IMR-90 (cell line): Measurements from ENCODE around the gene AGPAT1. TPM values are rescaled to one million over a fixed set of nuclear protein-coding genes. Genes with fewer than 3 reads are reported as not detected.

Source experiments
- ATAC-seq: fragments of 200-7000 bp; cut with Tn5 transposase; 2 replicates; pipeline ENCODE4 v1.9.1; 2020; ENCODE audit warnings: low read depth, mild to moderate bottlenecking, moderate library complexity
- BruUV-seq: library from RNA; stranded (reverse); fragments of 400-500 nt; replicated peaks from 2 replicates; lab custom pipeline; 2021; lab: Mats Ljungman, UMichigan
- CTCF ChIA-PET: fragments of 300-600 bp; formaldehyde crosslinking; extraction: SDS; loops from one replicate; lab custom pipeline; 2021; ENCODE audit warnings: antibody characterized with exemption; lab: Yijun Ruan, JAX
- POLR2A ChIA-PET: fragments of 300-600 bp; sonication (Branson Sonifier 250); formaldehyde crosslinking; loops from one replicate; lab custom pipeline; 2022; ENCODE audit warnings: antibody characterized with exemption; ENCODE audit not compliant: unreplicated experiment; lab: Charles Lee
- DNase-seq: peaks from one replicate; pipeline ENCODE4 v3.0.0; 2013
- H2AFZ ChIP-seq: replicated peaks from 2 replicates; pipeline ENCODE3; 2013; ENCODE audit warnings: low read length, mild to moderate bottlenecking; ENCODE audit not compliant: poor library complexity
- H2AK5ac ChIP-seq: 2 replicates; pipeline ENCODE4 v1.6.1; 2013; ENCODE audit warnings: low read depth, low read length, inconsistent platforms
- H2AK9ac ChIP-seq: replicated peaks from 2 replicates; pipeline ENCODE3; 2013; ENCODE audit warnings: mild to moderate bottlenecking, low read depth, low read length, moderate library complexity; ENCODE audit not compliant: poor library complexity
- H2BK120ac ChIP-seq: 2 replicates; pipeline ENCODE4 v1.6.1; 2013; ENCODE audit warnings: low read depth, low read length, inconsistent platforms
- H2BK15ac ChIP-seq: 3 replicates; pipeline ENCODE4 v1.6.1; 2013; ENCODE audit warnings: low read depth, low read length, inconsistent platforms
- H2BK20ac ChIP-seq: 2 replicates; pipeline ENCODE4 v1.6.1; 2013; ENCODE audit warnings: low read depth, mild to moderate bottlenecking, inconsistent platforms, low read length, moderate library complexity
- H2BK5ac ChIP-seq: 2 replicates; pipeline ENCODE4 v1.6.1; 2013; ENCODE audit warnings: mild to moderate bottlenecking, low read depth, low read length, inconsistent platforms; ENCODE audit not compliant: poor library complexity, severe bottlenecking
- H3K14ac ChIP-seq: replicated peaks from 2 replicates; pipeline ENCODE4 v1.6.1; 2013; ENCODE audit warnings: low read depth, low read length, inconsistent platforms
- H3K18ac ChIP-seq: 2 replicates; pipeline ENCODE4 v1.6.1; 2013; ENCODE audit warnings: low read depth, low read length, control low read depth
- H3K23ac ChIP-seq: 2 replicates; pipeline ENCODE4 v1.6.1; 2013; ENCODE audit warnings: low read depth, low read length, inconsistent platforms
- H3K27ac ChIP-seq: 2 replicates; pipeline ENCODE4 v1.5.1; 2013; ENCODE audit warnings: mild to moderate bottlenecking, control low read depth, low read length; ENCODE audit not compliant: insufficient read depth
- H3K27me3 ChIP-seq: 2 replicates; pipeline ENCODE4 v1.6.1; 2013; ENCODE audit warnings: low read length; ENCODE audit not compliant: control insufficient read depth, insufficient read depth
- H3K36me3 ChIP-seq: 2 replicates; pipeline ENCODE4 v1.6.1; 2013; ENCODE audit warnings: low read length, mixed read lengths; ENCODE audit not compliant: control insufficient read depth, insufficient read depth
- H3K4ac ChIP-seq: 2 replicates; pipeline ENCODE4 v1.6.1; 2013; ENCODE audit warnings: low read depth, low read length, inconsistent platforms
- H3K4me1 ChIP-seq: 2 replicates; pipeline ENCODE4 v1.6.1; 2013; ENCODE audit warnings: low read length, mixed read lengths; ENCODE audit not compliant: control insufficient read depth, insufficient read depth
- H3K4me2 ChIP-seq: 2 replicates; pipeline ENCODE4 v1.6.1; 2013; ENCODE audit warnings: low read depth, mild to moderate bottlenecking, control low read depth, low read length, moderate library complexity
- H3K4me3 ChIP-seq: 2 replicates; pipeline ENCODE4 v1.5.1; 2013; ENCODE audit warnings: low read depth, mild to moderate bottlenecking, control low read depth, low read length, moderate library complexity; ENCODE audit not compliant: insufficient read depth
- H3K56ac ChIP-seq: 2 replicates; pipeline ENCODE4 v1.6.1; 2013; ENCODE audit warnings: low read length, inconsistent platforms; ENCODE audit not compliant: insufficient read depth; ENCODE audit errors: extremely low read depth
- H3K79me1 ChIP-seq, 2 experiments: 2 replicates each; pipeline ENCODE4 v1.6.1; 2013; ENCODE audit warnings: low read length in 2 of 2, inconsistent platforms in 1 of 2, low read depth in 1 of 2
- H3K9ac ChIP-seq: 2 replicates; pipeline ENCODE4 v1.6.1; 2013; ENCODE audit warnings: low read depth, low read length, control low read depth
- H3K9me1 ChIP-seq: 2 replicates; pipeline ENCODE4 v1.6.1; 2013; ENCODE audit warnings: low read length, inconsistent platforms; ENCODE audit not compliant: insufficient read depth
- H3K9me3 ChIP-seq: 2 replicates; pipeline ENCODE4 v1.6.1; 2013; ENCODE audit warnings: low read length; ENCODE audit not compliant: control insufficient read depth, insufficient read depth
- H4K20me1 ChIP-seq: 2 replicates; pipeline ENCODE4 v1.6.1; 2013; ENCODE audit warnings: low read length, inconsistent platforms; ENCODE audit not compliant: insufficient read depth
- H4K5ac ChIP-seq: 2 replicates; pipeline ENCODE4 v1.6.1; 2013; ENCODE audit warnings: mild to moderate bottlenecking, low read depth, low read length, control low read depth
- H4K8ac ChIP-seq, 2 experiments: 2 replicates each; pipeline ENCODE4 v1.6.1; 2013; ENCODE audit warnings: low read depth in 2 of 2, low read length in 2 of 2, control low read depth in 1 of 2, inconsistent platforms in 1 of 2
- H4K91ac ChIP-seq: 2 replicates; pipeline ENCODE4 v1.6.1; 2013; ENCODE audit warnings: low read depth, low read length, inconsistent platforms; ENCODE audit not compliant: insufficient read depth
- BHLHE40 ChIP-seq: fragments of 150-350 bp; IDR thresholded peaks from 2 replicates; pipeline ENCODE4 v1.6.1; 2016; ENCODE audit warnings: mild to moderate bottlenecking, low read depth, low read length
- CEBPB ChIP-seq: IDR thresholded peaks from 2 replicates; pipeline ENCODE4 v1.6.1; 2012; ENCODE audit warnings: low read depth, low read length, improper control_type of control experiment
- FOS ChIP-seq: fragments of 150-350 bp; IDR thresholded peaks from 2 replicates; pipeline ENCODE4 v1.6.1; 2016; ENCODE audit warnings: low read depth, low read length
- MAFK ChIP-seq: IDR thresholded peaks from 2 replicates; pipeline ENCODE4 v1.6.1; 2012; ENCODE audit warnings: low read depth, low read length, improper control_type of control experiment
- MAZ ChIP-seq: IDR thresholded peaks from 2 replicates; pipeline ENCODE4 v1.6.1; 2012; ENCODE audit warnings: low read depth, mild to moderate bottlenecking, low read length, improper control_type of control experiment, moderate library complexity, borderline replicate concordance
- MXI1 ChIP-seq: IDR thresholded peaks from 2 replicates; pipeline ENCODE4 v1.6.1; 2012; ENCODE audit warnings: low read depth, mild to moderate bottlenecking, low read length, moderate library complexity, borderline replicate concordance
- RCOR1 ChIP-seq: IDR thresholded peaks from 2 replicates; pipeline ENCODE4 v1.6.1; 2012; ENCODE audit warnings: mild to moderate bottlenecking, low read length, improper control_type of control experiment; ENCODE audit not compliant: insufficient replicate concordance
- WGBS, 2 experiments: methylation state at CpG; one replicate each; pipeline versions ENCODE4 v1.1.5 to v1.1.7; 2013; ENCODE audit warnings: missing lambda C conversion rate in 2 of 2; ENCODE audit not compliant: insufficient read length in 1 of 2; ENCODE audit errors: extremely low coverage in 2 of 2; 5-methylcytosine and 5-hydroxymethylcytosine counted together
- dilution Hi-C: fragments of 300-500 bp; cut with HindIII; formaldehyde crosslinking; loops from one replicate; pipeline ENCODE4 v1.14.3; 2018; ENCODE audit warnings: low sequenced_read_pairs; ENCODE audit not compliant: unreplicated experiment
- in situ Hi-C: fragments of 300-500 bp; cut with MboI; formaldehyde crosslinking; loops from 3 replicates; pipeline ENCODE4 v1.14.3; 2019; ENCODE audit warnings: low sequenced_read_pairs, inconsistent platforms, mixed read lengths
- intact Hi-C: fragments of 100-400 bp; cut with micrococcal nuclease; formaldehyde crosslinking; loops from 2 replicates; pipeline ENCODE4 v1.10.0; 2022
- polyA plus RNA-seq, 3 experiments: library from polyadenylated mRNA; depleted of rRNA; stranded (reverse); fragments of >200 nt; gene quantifications; 2 replicates each; pipeline ENCODE4 v1.2.3, GENCODE V29; 2012; ENCODE audit warnings: low replicate concordance in 1 of 3
- total RNA-seq: library from RNA; depleted of rRNA; stranded (reverse); fragments of >200 nt; gene quantifications from 2 replicates; pipeline ENCODE4 v1.2.3, GENCODE V29; 2012

The AGPAT1 gene
- total and polyA plus RNA-seq, 2 of the 4 experiments (the other 2 are of a cell fraction), result 27.2 to 116 TPM

DNA sequence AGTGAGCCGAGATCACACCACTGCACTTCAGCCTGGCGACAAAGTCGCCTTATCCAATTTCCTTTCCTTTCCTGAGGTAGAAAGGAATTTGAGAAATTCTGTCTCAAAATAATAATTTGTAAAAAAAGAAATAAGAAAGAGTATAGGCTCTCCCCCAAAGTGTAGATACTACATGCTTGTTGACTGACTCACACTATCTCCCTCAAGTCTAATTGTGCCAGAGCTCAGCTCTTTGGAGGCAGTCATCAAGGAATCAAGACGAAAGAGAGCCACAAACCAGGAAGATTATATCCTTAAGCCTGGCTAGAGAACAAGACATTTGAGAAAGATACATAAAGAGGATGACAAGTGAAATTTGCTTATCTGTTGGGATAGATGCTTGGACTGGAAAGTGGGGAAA, 42.1 kb downstream of the AGPAT1 start:
- dilution Hi-C loops, result no loop called here

More for the DNA sequence above, 42.1 kb downstream of the AGPAT1 start:
- 0 out of 3 replicates have a peak overlapping the region, but pooled peaks have one; percentile 29 for H2BK15ac ChIP-seq
- peaks cover 9% of the 10 kb centered on the region; the same call in 1 of the 2 replicates for H3K4me1 ChIP-seq
- no peak overlapping the region for H2AK5ac ChIP-seq
- peaks cover 10% of the 10 kb centered on the region in 2 experiments for H3K79me1 ChIP-seq
- ATAC-seq (peak; percentile 16), DNase-seq (peak; percentile 56)
- H3K18ac ChIP-seq, result no peak overlapping the region
- BruUV-seq, result no TSS peak
- H2AFZ ChIP-seq, result no peak overlapping the region
- TF ChIP-seq MAZ, result no peak
- TF ChIP-seq FOS, result no peak
- TF ChIP-seq MXI1, result no peak
- no peak for TF ChIP-seq RCOR1
- TF ChIP-seq CEBPB, result no peak
- TF ChIP-seq MAFK, result no peak
- TF ChIP-seq BHLHE40, result no peak
- WGBS, 2 experiments, result 40% methylated on average over 1 of the region's 4 CpGs; no CpG with 5 or more reads in 1 of the 2 experiments
- in situ Hi-C loops, result no loop called here
- H3K9ac ChIP-seq, result no peak overlapping the region
- H3K4me3 ChIP-seq, result no peak overlapping the region
- no peak overlapping the region for H2AK9ac ChIP-seq
- peaks cover 4% of the 10 kb centered on the region for H3K9me1 ChIP-seq
- H2BK120ac ChIP-seq, result peak overlapping the region; percentile 54
- peak overlapping the region; percentile 11 for H3K14ac ChIP-seq
- no peaks in the 10 kb centered on the region for H3K36me3 ChIP-seq
- 0 out of 2 replicates have a peak overlapping the region, but pooled peaks have one; percentile 91 for H3K23ac ChIP-seq
- ChIA-PET CTCF (interaction anchor here (0.5 kb wide), 1 partner anchor 9 kb away, joined by 3 read pairs; no protein-coding TSS in a partner anchor), POLR2A (no interaction called here)
- peak overlapping the region; percentile 43; the same call in 1 of the 2 replicates for H4K91ac ChIP-seq
- peak overlapping the region; percentile 8; the same call in 1 of the 2 replicates for H3K4ac ChIP-seq
- peak overlapping the region; percentile 12; the same call in 1 of the 2 replicates for H4K5ac ChIP-seq
- H2BK20ac ChIP-seq, result peak overlapping the region; percentile 26; the same call in 1 of the 2 replicates
- peak overlapping the region; percentile 32; the same call in 1 of the 2 replicates for H3K4me2 ChIP-seq
- H3K56ac ChIP-seq, result no peak overlapping the region
- no peaks in the 10 kb centered on the region for H4K20me1 ChIP-seq
- intact Hi-C loops, result no loop called here
- H3K9me3 ChIP-seq, result no peaks in the 10 kb centered on the region
- H2BK5ac ChIP-seq, result no peak overlapping the region
- peak overlapping the region in 1 of 2 experiments; percentile 56; a peak in 1 of 4 replicates for H4K8ac ChIP-seq
- no peak overlapping the region for H3K27ac ChIP-seq
- no peaks in the 10 kb centered on the region for H3K27me3 ChIP-seq
